Endothelial cell of coronary artery (primary cell): ENCODE data around the gene OR7A17. TPM values are rescaled to one million over a fixed set of nuclear protein-coding genes. Genes with fewer than 3 reads are reported as not detected.

Source experiments
- total RNA-seq: library from RNA; depleted of rRNA; stranded (reverse); fragments of >200 nt; gene quantifications from 2 replicates; pipeline ENCODE4 v1.2.3, GENCODE V29; 2014

OR7A17 gene
- total RNA-seq, result not detected in 2 replicates

DNA sequence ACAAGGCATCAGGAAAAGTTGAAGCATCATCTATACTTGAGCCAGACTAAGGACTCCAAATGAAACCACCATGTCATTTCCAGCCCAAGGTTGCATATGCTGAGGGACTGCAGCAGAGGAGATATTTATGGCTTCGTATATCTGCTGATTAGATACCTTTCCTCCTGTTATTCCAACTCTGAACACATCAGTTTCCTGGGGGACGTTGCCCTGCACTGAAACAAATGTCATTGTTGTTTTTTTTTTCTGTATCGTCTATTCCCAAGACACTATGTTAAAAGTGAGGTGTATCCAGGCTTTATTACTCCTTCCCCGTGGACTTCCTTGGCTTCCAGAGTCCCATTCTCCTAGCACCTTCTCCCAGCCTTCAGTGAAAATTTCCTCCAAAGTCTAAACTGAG is at the start of gene OR7A17:
Gene OR7A17 (minus strand): TSS at position 101 of the 400 bp plus-strand sequence. CDS start 4,777 bp downstream, outside the sequence.

GRCh38 chr19:14848822-14849221 is 37.1 kb downstream of the OR7A17 start, which contains the start of gene OR7A10:
Gene OR7A10 (minus strand): TSS chr19:14848922. CDS start chr19:14841877, 7,045 bp downstream.

DNA sequence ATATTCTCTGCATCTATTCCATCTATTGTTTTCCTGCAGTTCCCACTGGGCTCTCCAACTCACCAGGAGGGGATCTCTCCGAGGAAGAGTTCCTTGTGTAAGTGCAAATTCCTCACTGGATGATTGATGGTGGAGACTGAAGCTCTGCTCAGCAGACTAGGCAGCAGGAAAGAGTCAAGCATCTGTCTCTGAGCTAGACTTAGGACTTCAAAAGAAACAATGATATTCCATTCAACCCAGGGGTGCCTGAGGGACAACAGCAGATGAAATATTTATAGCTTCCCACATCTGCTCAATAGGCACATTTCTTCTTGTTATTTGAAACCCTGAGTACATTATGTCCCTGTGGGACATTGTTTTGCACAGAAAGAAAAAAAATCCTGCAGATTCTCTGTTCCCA is 50.9 kb downstream of the OR7A17 start, which contains the start of the genes OR7A5 and OR7C1:
Gene OR7A5 (minus strand): TSS at position 175 of the 400 bp plus-strand sequence. CDS start 6,944 bp downstream, outside the sequence.
Gene OR7C1 (minus strand): TSS at position 175 of the 400 bp plus-strand sequence. CDS start 35,049 bp downstream, outside the sequence.

Other genes with a start within 250 kb of the OR7A17 start
- gene ADGRE3, start 211.3 kb downstream of the OR7A17 start, total RNA-seq, result not detected in 2 replicates
- gene ZNF333, start 196.1 kb downstream of the OR7A17 start, total RNA-seq, result 11.2 and 17.7 TPM in 2 replicates
- gene ADGRE2, start 107.6 kb downstream of the OR7A17 start, total RNA-seq, result not detected in 2 replicates
- gene OR7A5, start 50.9 kb downstream of the OR7A17 start, total RNA-seq, result not detected in 2 replicates
- gene OR7C1, start 50.9 kb downstream of the OR7A17 start, total RNA-seq, result not detected in 2 replicates
- not detected in 2 replicates for gene OR7A10, start 37.2 kb downstream of the OR7A17 start, total RNA-seq
- gene OR7C2, start 55.4 kb upstream of the OR7A17 start, total RNA-seq, result not detected in 2 replicates
- not detected in 2 replicates for gene SLC1A6, start 93.7 kb upstream of the OR7A17 start, total RNA-seq
- not detected in 2 replicates for gene CASP14, start 163.3 kb upstream of the OR7A17 start, total RNA-seq
- gene OR1I1, start 196.1 kb upstream of the OR7A17 start, total RNA-seq, result not detected in 2 replicates
- gene SYDE1, start 221.3 kb upstream of the OR7A17 start, total RNA-seq, result 6.6 and 13.2 TPM in 2 replicates